Stimulated activated CD8-positive, alpha-beta memory T cell treated with anti-CD3 and anti-CD28 coated beads, Interleukin-4, amount 100 ng/mL, for 1 hour (primary cell): ENCODE results near the gene PLSCR5.

Source experiments
- DNase-seq, 2 donors: peaks; one replicate each; pipeline ENCODE4 v3.0.0-alpha.2; 2020; ENCODE audit warnings: low read depth in 2 of 2, low spot score in 1 of 2

Gene PLSCR5

GRCh38 chr3:146605106-146605505, at the start of gene PLSCR5:
Gene PLSCR5, minus strand, starts transcription at chr3:146605346. Its CDS starts 134 bp downstream, at chr3:146605212.
- DNase-seq: no peak

- no peak for DNase-seq
Measured at GRCh38 chr3:146653978-146654377, 48.8 kb upstream of the PLSCR5 start.

GRCh38 chr3:146650691-146651442, 45.7 kb upstream of the PLSCR5 start:
- no peak for DNase-seq

- no peak for DNase-seq
Measured at GRCh38 chr3:146646261-146646660, 41.1 kb upstream of the PLSCR5 start.

- no peak for DNase-seq
Measured at GRCh38 chr3:146640955-146641867, 36.1 kb upstream of the PLSCR5 start.

GRCh38 chr3:146640361-146640760, 35.2 kb upstream of the PLSCR5 start:
- no peak for DNase-seq

GRCh38 chr3:146638718-146639117, 33.6 kb upstream of the PLSCR5 start:
- no peak for DNase-seq

- no peak for DNase-seq
Measured at GRCh38 chr3:146637871-146638270, 32.7 kb upstream of the PLSCR5 start.

GRCh38 chr3:146636881-146637280, 31.7 kb upstream of the PLSCR5 start:
- DNase-seq: no peak

- no peak for DNase-seq
Measured at GRCh38 chr3:146634346-146634745, 29.2 kb upstream of the PLSCR5 start.

GRCh38 chr3:146628671-146629070, 23.5 kb upstream of the PLSCR5 start:
- DNase-seq: no peak

GRCh38 chr3:146626403-146627122, 21.4 kb upstream of the PLSCR5 start:
- DNase-seq: no peak

- DNase-seq: no peak
Measured at GRCh38 chr3:146625186-146625775, 20.1 kb upstream of the PLSCR5 start.

GRCh38 chr3:146621723-146622122, 16.6 kb upstream of the PLSCR5 start:
- no peak for DNase-seq

GRCh38 chr3:146612015-146612414, 6.9 kb upstream of the PLSCR5 start:
- no peak for DNase-seq

GRCh38 chr3:146611096-146611495, 6.0 kb upstream of the PLSCR5 start:
- DNase-seq: no peak

GRCh38 chr3:146598535-146598934, 6.6 kb downstream of the PLSCR5 start:
- no peak for DNase-seq

- DNase-seq: no peak
Measured at GRCh38 chr3:146594843-146595482, 10.2 kb downstream of the PLSCR5 start.

GRCh38 chr3:146593776-146594175, 11.4 kb downstream of the PLSCR5 start:
- DNase-seq: no peak

GRCh38 chr3:146590521-146590920, 14.6 kb downstream of the PLSCR5 start:
- no peak for DNase-seq
